GM18519 (cell line): ENCODE measurements around the gene GLTPD2.

ENCODE experiments used
- ATAC-seq: cut with Tn5 transposase; IDR thresholded peaks from one replicate; pipeline ENCODE4 v1.9.1; 2021; ENCODE audit warnings: mild to moderate bottlenecking, moderate library complexity; ENCODE audit not compliant: unreplicated experiment, low FRiP score

GLTPD2 gene

GRCh38 chr17:4769628-4770027 is 19.1 kb upstream of the GLTPD2 start:
- ATAC-seq = no peak

GRCh38 chr17:4771519-4772234 is 17.1 kb upstream of the GLTPD2 start, which contains the start of gene TM4SF5:
Gene TM4SF5 (plus strand): TSS chr17:4771886. CDS start chr17:4771923, 37 bp downstream.
- ATAC-seq = no peak

GRCh38 chr17:4772235-4772613 is 16.5 kb upstream of the GLTPD2 start:
- ATAC-seq = no peak

- no peak for ATAC-seq
These were observed 10.6 kb upstream of the GLTPD2 start for GRCh38 chr17:4777969-4778760.

- ATAC-seq = no peak
These were observed 8.3 kb upstream of the GLTPD2 start for GRCh38 chr17:4780325-4780955.

GRCh38 chr17:4782652-4783051 is 6.1 kb upstream of the GLTPD2 start:
- ATAC-seq = no peak

- no peak for ATAC-seq
These were observed 3.3 kb upstream of the GLTPD2 start for GRCh38 chr17:4785311-4786105.

GRCh38 chr17:4786106-4786511 is 2.7 kb upstream of the GLTPD2 start, which contains the start of gene VMO1:
Gene VMO1 (minus strand): TSS chr17:4786364. CDS start chr17:4786352, 12 bp downstream.
- ATAC-seq = no peak

GRCh38 chr17:4786516-4786915 is 2.2 kb upstream of the GLTPD2 start:
- ATAC-seq = no peak

- ATAC-seq = no peak
These were observed 481 bp upstream of the GLTPD2 start for GRCh38 chr17:4788159-4788806.

- no peak for ATAC-seq
These were observed 862 bp downstream of the GLTPD2 start for GRCh38 chr17:4789701-4789950.

GRCh38 chr17:4789951-4790704 is 1.4 kb downstream of the GLTPD2 start:
- no peak for ATAC-seq

GRCh38 chr17:4790705-4791088 is 1.9 kb downstream of the GLTPD2 start:
- ATAC-seq = no peak

GRCh38 chr17:4795168-4795567 is 6.4 kb downstream of the GLTPD2 start:
- ATAC-seq = no peak

GRCh38 chr17:4796552-4796920 is 7.8 kb downstream of the GLTPD2 start:
- ATAC-seq = no peak

GRCh38 chr17:4800462-4801196 is 11.9 kb downstream of the GLTPD2 start:
- ATAC-seq = no peak

GRCh38 chr17:4802228-4802627 is 13.5 kb downstream of the GLTPD2 start, which contains the start of gene C17orf114:
Gene C17orf114 (minus strand): TSS chr17:4802328.
- ATAC-seq = no peak

- no peak for ATAC-seq
These were observed 17.7 kb downstream of the GLTPD2 start for GRCh38 chr17:4806456-4806776.
